HT1080 (cell line): ENCODE measurements around the gene CEP135. TPM values are rescaled to one million over a fixed set of nuclear protein-coding genes. Genes with fewer than 3 reads are reported as not detected.
"Not testable (repeated sequence)": the region's sequence is repeated elsewhere in the genome, so short reads cannot be mapped to it uniquely, and the experiment has no call there.

Source experiments
- DNase-seq: peaks from one replicate; pipeline ENCODE4 v3.0.0-alpha.2; 2015; ENCODE audit warnings: low read depth
- total RNA-seq: library from RNA; depleted of rRNA; stranded (reverse); fragments of >200 nt; shearing (Covaris generic); gene quantifications from 2 replicates; pipeline ENCODE4 v1.2.3, GENCODE V29; 2014

CEP135 gene
- total RNA-seq, 1 experiment from 2014 or later, result 8.1 TPM

DNA sequence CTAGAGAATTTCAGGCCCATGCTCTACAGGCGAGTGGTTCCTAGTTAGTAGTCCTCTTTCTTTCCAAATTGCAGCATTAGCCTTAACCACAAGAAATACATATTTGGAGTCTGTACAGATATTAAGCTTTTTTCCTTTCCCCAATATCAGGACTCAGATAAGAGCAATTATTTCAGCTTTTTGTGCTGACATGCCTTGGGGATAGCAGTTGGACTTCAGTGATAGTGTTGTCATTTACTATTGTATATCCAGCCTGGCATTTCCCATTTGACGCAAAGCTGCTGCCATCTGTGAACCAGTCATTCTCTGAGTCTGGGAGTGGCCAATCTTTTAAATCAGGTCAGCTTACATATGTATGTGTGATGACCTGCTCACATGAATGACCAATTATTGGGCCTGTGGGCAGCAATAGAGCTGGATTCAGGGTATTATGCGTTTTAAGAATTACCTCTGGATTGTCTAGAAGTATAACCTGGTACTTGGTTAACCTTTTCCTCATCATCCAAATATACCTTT lies 6.8 kb upstream of the CEP135 start:
- DNase-seq, result no peak

- DNase-seq, result no peak
Measured at GRCh38 chr4:55947254-55947882, 1.4 kb upstream of the CEP135 start.

GRCh38 chr4:55947912-55948725 lies 626 bp upstream of the CEP135 start:
- DNase-seq, result peak; percentile 94

DNA sequence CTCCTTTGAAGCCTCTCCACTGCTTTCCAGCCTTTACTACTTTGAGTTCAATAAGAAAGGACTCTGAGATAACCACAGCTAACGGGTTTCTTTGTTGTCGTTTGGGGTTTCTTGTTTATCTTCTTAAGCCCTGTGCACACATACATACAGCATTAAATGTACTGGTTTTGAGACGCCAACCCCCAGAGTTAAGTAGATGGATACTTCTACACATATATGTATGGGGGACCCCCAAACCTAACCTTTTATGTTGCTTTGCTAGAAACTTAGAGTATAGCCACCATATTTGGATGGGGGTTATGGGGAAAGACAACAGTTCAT lies 697 bp downstream of the CEP135 start:
- DNase-seq, result no peak

- DNase-seq, result no peak
Measured at GRCh38 chr4:55951191-55951922, 2.6 kb downstream of the CEP135 start.

DNA sequence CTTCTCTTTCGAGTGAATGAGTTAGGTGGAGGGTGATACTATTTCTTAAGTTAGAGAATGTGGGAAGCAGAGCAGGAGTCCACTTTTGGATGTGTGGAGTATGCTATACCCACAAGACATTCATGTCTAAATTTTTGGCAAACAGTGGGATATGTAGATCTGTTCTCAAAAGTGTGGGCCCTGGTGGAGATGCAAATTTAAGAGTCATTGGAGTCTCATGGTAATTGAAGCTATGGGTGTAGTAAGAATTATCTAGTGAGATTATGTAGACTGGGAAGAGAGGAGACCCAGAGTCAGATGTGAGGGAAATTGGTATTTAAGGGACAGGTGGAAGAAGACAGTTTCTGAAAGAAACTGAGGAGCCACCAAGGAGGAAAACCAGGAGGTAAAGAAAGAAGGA lies 7.0 kb downstream of the CEP135 start:
- DNase-seq, result no peak

DNA sequence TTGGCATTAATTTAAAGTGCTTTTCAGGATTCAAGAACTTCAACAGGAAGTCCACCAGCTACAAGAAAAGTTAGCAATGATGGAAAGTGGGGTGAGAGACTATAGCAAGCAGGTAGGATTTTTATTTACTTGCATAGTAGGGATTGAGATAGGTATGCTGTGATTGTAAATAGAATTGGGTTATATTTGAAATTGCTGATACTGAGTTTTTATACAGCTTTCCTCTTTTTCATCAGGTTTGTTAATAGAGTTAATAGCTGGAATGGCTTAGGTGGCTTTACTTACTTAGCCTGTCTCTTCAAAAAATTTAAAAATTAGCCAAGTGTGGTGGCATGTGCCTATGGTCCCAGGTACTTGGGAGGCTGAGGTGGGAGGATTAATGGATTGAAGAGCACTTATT lies 10.9 kb downstream of the CEP135 start:
- no peak for DNase-seq

GRCh38 chr4:55964046-55964445 lies 15.3 kb downstream of the CEP135 start:
- DNase-seq, result no peak

DNA sequence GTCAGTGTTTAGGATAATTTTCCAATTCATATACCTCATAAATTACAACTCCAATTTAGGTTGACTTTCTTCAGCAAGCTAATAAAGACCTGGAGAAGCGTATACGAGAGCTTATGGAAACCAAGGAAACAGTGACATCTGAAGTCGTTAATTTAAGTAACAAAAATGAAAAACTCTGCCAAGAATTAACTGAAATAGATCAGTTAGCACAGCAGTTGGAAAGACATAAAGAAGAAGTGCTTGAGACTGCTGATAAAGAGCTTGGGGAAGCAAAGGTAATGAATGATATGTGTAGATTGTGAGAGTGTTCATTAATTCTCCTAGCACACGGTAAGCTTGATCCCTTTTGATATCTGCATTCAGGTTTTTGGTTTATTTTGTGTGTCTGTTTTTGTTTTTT lies 16.8 kb downstream of the CEP135 start:
- no peak for DNase-seq

GRCh38 chr4:55966324-55966723 lies 17.6 kb downstream of the CEP135 start:
- DNase-seq, result not testable (repeated sequence)

DNA sequence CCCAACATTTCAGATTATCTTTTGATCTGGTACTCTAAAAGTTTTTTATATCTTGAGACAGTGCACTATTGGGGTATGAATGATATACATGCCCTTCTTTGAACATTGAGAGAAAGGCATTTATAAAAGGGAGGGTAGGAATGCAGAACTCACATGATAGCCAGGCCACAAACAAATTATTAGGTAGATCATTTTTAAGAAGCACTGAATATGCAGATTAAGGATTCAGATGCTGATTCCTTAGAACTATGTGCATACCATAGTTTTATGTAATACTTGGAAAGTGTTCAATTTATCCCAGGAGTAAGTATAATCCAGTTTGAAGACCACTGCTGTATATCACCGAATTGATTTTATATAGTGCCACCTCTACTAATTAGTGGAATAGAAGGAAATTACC lies 18.6 kb downstream of the CEP135 start:
- DNase-seq, result no peak

- DNase-seq, result no peak
Measured at GRCh38 chr4:55973650-55974049, 24.9 kb downstream of the CEP135 start.

GRCh38 chr4:55977811-55978210 lies 29.1 kb downstream of the CEP135 start:
- DNase-seq, result no peak

GRCh38 chr4:55979562-55979961 lies 30.8 kb downstream of the CEP135 start:
- DNase-seq, result no peak

GRCh38 chr4:55980725-55981124 lies 32.0 kb downstream of the CEP135 start:
- DNase-seq, result no peak

DNA sequence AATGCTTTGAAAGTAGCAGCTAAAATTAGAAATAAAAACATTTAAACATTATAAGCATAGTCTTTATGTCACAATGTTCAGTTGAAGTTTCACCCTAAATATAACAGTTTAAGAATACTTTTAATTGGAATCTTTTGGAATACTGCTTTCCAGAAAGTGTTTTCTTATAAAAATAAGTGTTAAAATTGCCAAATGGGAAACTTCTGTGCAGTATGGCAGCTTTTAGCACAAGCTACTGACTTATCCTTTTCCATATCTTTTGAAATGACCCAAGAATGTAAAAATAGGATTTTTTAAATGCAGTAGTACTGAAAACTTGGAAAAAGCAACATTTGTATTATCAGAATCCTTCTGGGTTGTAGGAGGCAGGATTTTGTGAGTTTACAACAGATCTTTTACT lies 34.2 kb downstream of the CEP135 start:
- DNase-seq, result no peak

- DNase-seq, result no peak
Measured at GRCh38 chr4:55989766-55990165, 41.0 kb downstream of the CEP135 start.

DNA sequence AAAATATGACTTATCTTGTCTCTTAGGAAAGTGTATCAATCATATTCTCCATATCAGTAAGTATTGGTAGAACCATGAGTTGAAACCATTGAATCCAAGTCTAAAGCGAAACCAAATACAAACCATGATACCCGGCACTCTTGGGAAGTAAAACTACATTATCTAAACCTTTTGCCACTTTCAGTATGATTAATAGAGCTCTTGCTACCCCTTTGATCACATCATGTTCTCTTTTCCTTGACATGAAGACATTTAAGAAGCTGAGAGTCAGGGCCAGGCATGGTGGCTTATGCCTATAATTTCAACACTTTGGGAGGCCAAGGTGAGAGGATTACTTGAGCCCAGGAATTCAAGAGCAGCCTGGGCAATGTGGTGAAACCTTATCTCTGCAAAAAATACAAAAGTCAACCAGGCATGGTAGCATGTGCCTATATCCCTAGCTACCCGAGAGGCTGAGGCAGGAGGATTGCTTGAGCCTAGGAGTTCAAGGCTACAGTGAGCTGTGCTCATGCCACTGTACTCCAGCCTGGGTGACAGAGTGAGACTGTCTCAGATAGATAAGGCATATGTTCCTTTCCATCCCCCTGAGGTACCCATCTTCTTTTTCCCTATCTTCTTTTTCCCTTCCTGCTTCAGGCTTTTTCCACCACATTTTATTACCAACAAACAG lies 45.4 kb downstream of the CEP135 start:
- DNase-seq, result no peak

DNA sequence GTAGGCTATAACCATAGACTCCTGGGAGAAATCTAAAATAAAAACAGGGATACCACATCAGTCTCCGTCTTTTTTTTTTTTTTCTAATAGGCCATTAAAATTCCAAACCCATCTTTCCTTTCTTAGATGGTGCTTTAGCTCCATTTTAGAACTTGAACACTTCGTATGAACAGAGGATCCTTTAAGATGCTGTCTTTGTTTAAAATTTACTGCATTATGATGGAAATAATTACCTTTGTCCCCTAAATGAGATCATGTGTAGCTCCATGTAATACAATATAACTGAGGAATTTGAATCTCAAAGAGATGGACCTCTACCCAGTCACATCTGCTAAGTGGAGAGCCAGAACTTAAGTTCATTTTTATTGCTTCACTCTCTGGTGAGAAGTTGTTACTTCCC lies 47.9 kb downstream of the CEP135 start:
- no peak for DNase-seq

- DNase-seq, result no peak
Measured at GRCh38 chr4:56003606-56004005, 54.9 kb downstream of the CEP135 start.

- DNase-seq, result no peak
Measured at GRCh38 chr4:56004235-56004634, 55.5 kb downstream of the CEP135 start.

DNA sequence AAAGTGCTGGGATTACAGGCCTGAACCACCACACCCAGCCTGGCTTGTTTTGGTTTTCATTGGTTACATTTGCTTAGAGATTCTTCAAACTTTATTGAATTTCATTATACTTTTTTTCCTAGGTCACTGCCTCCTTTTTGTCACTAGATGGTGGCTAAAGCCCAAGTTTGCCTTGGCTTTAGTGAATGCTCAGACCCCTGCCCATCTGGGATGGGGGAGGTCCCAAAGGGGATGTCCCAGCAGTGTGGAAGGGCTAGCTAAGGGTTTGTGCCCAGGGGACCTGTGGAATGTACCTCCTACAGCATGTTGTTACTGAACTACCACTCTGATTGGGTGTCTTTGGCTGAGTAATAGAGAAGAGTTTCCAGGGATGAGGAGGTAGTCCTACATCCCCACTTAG lies 58.4 kb downstream of the CEP135 start:
- no peak for DNase-seq
